8988T (cell line): ENCODE results near the gene TOP2A.
"Not testable (repeated sequence)": the region's sequence is repeated elsewhere in the genome, so short reads cannot be mapped to it uniquely, and the experiment has no call there.

Experiments used
- DNase-seq: peaks from one replicate; pipeline ENCODE4 v3.0.0; 2011

The TOP2A gene

GRCh38 chr17:40374821-40375498, 42.7 kb downstream of the TOP2A start:
- no peak for DNase-seq

GRCh38 chr17:40373999-40374398, 43.7 kb downstream of the TOP2A start:
- DNase-seq = no peak

GRCh38 chr17:40373324-40373723, 44.4 kb downstream of the TOP2A start:
- DNase-seq = no peak

GRCh38 chr17:40372644-40373043, 45.1 kb downstream of the TOP2A start:
- DNase-seq = not testable (repeated sequence)

GRCh38 chr17:40372031-40372430, 45.7 kb downstream of the TOP2A start:
- no peak for DNase-seq

GRCh38 chr17:40371261-40371929, 46.3 kb downstream of the TOP2A start:
- DNase-seq = no peak

- DNase-seq = no peak
These were observed 47.8 kb downstream of the TOP2A start for GRCh38 chr17:40369923-40370322.

GRCh38 chr17:40367728-40368127, 50.0 kb downstream of the TOP2A start:
- DNase-seq = not testable (repeated sequence)

GRCh38 chr17:40366861-40367518, 50.7 kb downstream of the TOP2A start:
- no peak for DNase-seq

- DNase-seq = no peak
These were observed 51.4 kb downstream of the TOP2A start for GRCh38 chr17:40366076-40366860.

GRCh38 chr17:40364906-40365305, 52.8 kb downstream of the TOP2A start:
- no peak for DNase-seq

GRCh38 chr17:40364121-40364861, 53.4 kb downstream of the TOP2A start, which contains the start of gene GJD3:
GJD3 (minus strand) TSS chr17:40364737; CDS start chr17:40363815, 922 bp downstream.
- DNase-seq = peak; percentile 37

- peak; percentile 21 for DNase-seq
These were observed 54.4 kb downstream of the TOP2A start for GRCh38 chr17:40363111-40363827.

GRCh38 chr17:40362696-40363110, 55.0 kb downstream of the TOP2A start:
- peak; percentile 95 for DNase-seq

- no peak for DNase-seq
These were observed 55.6 kb downstream of the TOP2A start for GRCh38 chr17:40361925-40362695.

GRCh38 chr17:40361063-40361924, 56.4 kb downstream of the TOP2A start:
- no peak for DNase-seq

- no peak for DNase-seq
These were observed 57.6 kb downstream of the TOP2A start for GRCh38 chr17:40360091-40360490.

GRCh38 chr17:40358323-40359038, 59.2 kb downstream of the TOP2A start:
- DNase-seq = peak; percentile 95
